GM21619 (cell line): ENCODE data around the gene WDR31.

Experiments
- ATAC-seq: cut with Tn5 transposase; IDR thresholded peaks from one replicate; pipeline ENCODE4 v1.9.1; 2021; ENCODE audit not compliant: unreplicated experiment

The WDR31 gene

GRCh38 chr9:113341712-113342410 is 1.8 kb upstream of the WDR31 start:
- no peak for ATAC-seq

GRCh38 chr9:113337714-113338113 is 2.4 kb downstream of the WDR31 start:
- ATAC-seq = no peak

GRCh38 chr9:113331780-113332179 is 8.3 kb downstream of the WDR31 start:
- ATAC-seq = no peak

GRCh38 chr9:113328045-113328782 is 11.9 kb downstream of the WDR31 start:
- no peak for ATAC-seq

GRCh38 chr9:113326230-113326629 is 13.8 kb downstream of the WDR31 start:
- no peak for ATAC-seq

GRCh38 chr9:113322671-113323070 is 17.4 kb downstream of the WDR31 start:
- no peak for ATAC-seq

GRCh38 chr9:113320051-113320450 is 20.0 kb downstream of the WDR31 start:
- ATAC-seq = no peak

- no peak for ATAC-seq
Measured at GRCh38 chr9:113319054-113319453, 21.0 kb downstream of the WDR31 start.

GRCh38 chr9:113317777-113318176 is 22.3 kb downstream of the WDR31 start:
- ATAC-seq = no peak

- ATAC-seq = no peak
Measured at GRCh38 chr9:113316030-113316429, 24.0 kb downstream of the WDR31 start.

GRCh38 chr9:113315231-113315630 is 24.8 kb downstream of the WDR31 start:
- ATAC-seq = no peak

GRCh38 chr9:113313261-113313660 is 26.8 kb downstream of the WDR31 start:
- ATAC-seq = no peak

- ATAC-seq = no peak
Measured at GRCh38 chr9:113311961-113312360, 28.1 kb downstream of the WDR31 start.

- no peak for ATAC-seq
Measured at GRCh38 chr9:113310538-113310937, 29.5 kb downstream of the WDR31 start.

- no peak for ATAC-seq
Measured at GRCh38 chr9:113309204-113309813, 30.8 kb downstream of the WDR31 start.

- ATAC-seq = no peak
Measured at GRCh38 chr9:113307396-113307975, 32.6 kb downstream of the WDR31 start.

- no peak for ATAC-seq
Measured at GRCh38 chr9:113306566-113306965, 33.5 kb downstream of the WDR31 start.

GRCh38 chr9:113302792-113303418 is 37.2 kb downstream of the WDR31 start, which contains the start of gene RNF183:
Gene RNF183, minus strand, starts transcription at chr9:113303376. Its CDS starts 5,192 bp downstream, at chr9:113298184.
- ATAC-seq = no peak

GRCh38 chr9:113301548-113301947 is 38.5 kb downstream of the WDR31 start:
- ATAC-seq = no peak

- no peak for ATAC-seq
Measured at GRCh38 chr9:113299800-113300292, 40.2 kb downstream of the WDR31 start.
